Spleen (tissue), 11 donors: ENCODE measurements around the gene NEK5. TPM values are rescaled to one million over a fixed set of nuclear protein-coding genes. Genes with fewer than 3 reads are reported as not detected.
A peak's percentile ranks its signal among the peaks of the same experiment; 100 is the strongest.

Experiments
- DNase-seq: peaks from one replicate; pipeline ENCODE4 v3.0.0-alpha.2; 2020
- H3K27ac ChIP-seq, 8 donors: fragments of 200-600 bp; sonication (generic) in 7 of 8; 1 replicate in 4 of 8; 2 replicates in 4 of 8; pipeline versions ENCODE4 v1.5.0 to v1.8.0; 2016 to 2021; ENCODE audit warnings: inconsistent platforms in 4 of 8, mild to moderate bottlenecking in 4 of 8, moderate library complexity in 1 of 8
- H3K27me3 ChIP-seq, 7 donors: fragments of 200-600 bp; sonication (generic) in 6 of 7; replicated peaks in 1 of 7; 1 replicate in 4 of 7; 2 replicates in 3 of 7; pipeline versions ENCODE4 v1.5.0 to v1.8.0; 2016 to 2021; ENCODE audit warnings: inconsistent platforms in 3 of 7, mild to moderate bottlenecking in 1 of 7
- H3K36me3 ChIP-seq, 6 donors: fragments of 200-600 bp; sonication (generic) in 5 of 6; 1 replicate in 4 of 6; 2 replicates in 2 of 6; pipeline versions ENCODE4 v1.5.0 to v1.8.0; 2016 to 2021; ENCODE audit warnings: inconsistent platforms in 2 of 6
- H3K4me1 ChIP-seq, 6 donors: fragments of 200-600 bp; sonication (generic) in 5 of 6; 1 replicate in 3 of 6; 2 replicates in 3 of 6; pipeline versions ENCODE4 v1.5.0 to v1.8.0; 2016 to 2021; ENCODE audit warnings: inconsistent platforms in 3 of 6
- H3K4me3 ChIP-seq, 8 donors: fragments of 200-600 bp; sonication (generic) in 7 of 8; 1 replicate in 4 of 8; 2 replicates in 4 of 8; pipeline versions ENCODE4 v1.5.0 to v1.8.0; 2016 to 2021; ENCODE audit warnings: inconsistent platforms in 4 of 8, mild to moderate bottlenecking in 4 of 8, moderate library complexity in 2 of 8
- H3K9me3 ChIP-seq, 8 donors: fragments of 200-600 bp; sonication (generic) in 7 of 8; 1 replicate in 4 of 8; 2 replicates in 4 of 8; pipeline versions ENCODE4 v1.5.0 to v1.8.0; 2016 to 2021; ENCODE audit warnings: inconsistent platforms in 4 of 8
- POLR2A ChIP-seq, 3 donors: fragments of 450-650 bp; IDR thresholded peaks; one replicate each; pipeline ENCODE4 v1.5.1; 2017; ENCODE audit warnings: antibody characterized with exemption in 3 of 3, mild to moderate bottlenecking in 1 of 3
- POLR2AphosphoS5 ChIP-seq, 3 donors: sonication (generic); formaldehyde crosslinking; IDR thresholded peaks; one replicate each; pipeline ENCODE4 v1.5.1; 2017; ENCODE audit warnings: antibody characterized with exemption in 3 of 3
- WGBS, 5 donors: extraction: QIAGEN DNeasy Blood & Tissue Kit in 3 of 5; methylation state at CpG; one replicate each; pipeline versions ENCODE4 v1.1.5 to v1.1.7; 2013 to 2018; 5-methylcytosine and 5-hydroxymethylcytosine counted together
- intact Hi-C: fragments of 100-400 bp; cut with DNase I; formaldehyde crosslinking; loops from one replicate; pipeline ENCODE4 v1.15.0; 2023; ENCODE audit warnings: low total_unique reads
- polyA plus RNA-seq, 3 donors: library from polyadenylated mRNA; stranded (reverse); fragments of 200-250 nt; gene quantifications; one replicate each; pipeline ENCODE4 v1.2.1, GENCODE V29; 2013
- total RNA-seq, 7 donors: library from RNA; depleted of rRNA in 3 of 7; stranded (reverse); fragments of >200 nt in 3 of 7; fragmentation: NEBNext Ultra II Directional in 4 of 7; extraction: Animal tissue kit (Norgen Biotek cat#: 25700) in 4 of 7; gene quantifications; one replicate each; pipeline versions ENCODE4 v1.1.0 to v1.2.1, GENCODE V29; 2016 to 2021
- TF ChIP-seq, protein P1 (sequence below), 11 experiments: fragments of 200-600 bp in 7 of 11; fragments of 450-650 bp in 4 of 11; sonication (generic) in 4 of 11; IDR thresholded peaks in 8 of 11; conservative IDR thresholded peaks in 3 of 11; 1 replicate in 7 of 11; 2 replicates in 4 of 11; pipeline versions ENCODE4 v1.4.0 to v1.8.0; 2016 to 2021; ENCODE audit warnings: antibody characterized with exemption in 11 of 11, inconsistent platforms in 4 of 11, mild to moderate bottlenecking in 1 of 11
- donor health status: healthy with polysubstance abuse.
- donor health status: DM: no; HTN: no; CAD: no; lungs with moderate emphysema.
- donor health status: DM: no; HTN: no; CAD: no.
- donor health status: Bipolar disorder and iron deficiency.
- donor health status: healthy.
- donor health status: DM: no; HTN: no; CAD: no.
- donor health status: DM: yes; HTN: yes; CAD: no.

NEK5 gene
- total and polyA plus RNA-seq, 10 donors: 0.04 to 0.30 (median 0.10) TPM; not detected in 4

DNA sequence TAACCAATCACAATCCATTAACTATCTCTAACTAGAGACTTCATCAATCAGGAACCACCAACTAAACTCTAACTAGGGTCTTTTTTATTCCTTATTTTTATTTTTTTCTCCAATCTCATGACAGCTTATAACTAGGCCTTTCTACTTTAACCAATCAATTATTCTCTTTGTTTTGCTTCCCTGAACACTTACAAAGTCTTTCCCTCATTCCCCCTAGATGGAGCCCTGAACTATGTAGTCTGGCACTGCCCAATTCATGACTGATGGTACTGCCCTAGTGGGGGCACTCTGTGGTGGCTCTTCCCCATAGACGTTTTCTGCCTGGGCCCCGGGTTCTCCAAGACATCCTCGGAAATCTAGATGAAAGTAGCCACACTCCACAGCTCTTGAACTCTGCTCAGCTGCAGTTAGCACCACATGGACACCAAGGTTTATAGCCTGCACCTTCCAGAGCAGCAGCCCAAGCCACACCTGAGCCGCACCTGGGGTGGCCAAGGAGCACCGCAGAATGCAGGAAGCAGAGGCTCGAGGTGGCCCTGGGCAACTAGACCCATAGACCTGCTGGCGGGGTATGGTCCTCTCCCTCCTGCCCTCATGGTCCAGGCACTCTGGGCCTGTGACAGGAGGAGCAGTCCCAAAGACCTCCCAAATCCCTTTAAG lies 124.2 kb downstream of the NEK5 start:
- no peaks in the 10 kb centered on the region for H3K4me1 ChIP-seq
- H3K27me3 ChIP-seq: peaks cover 0 to 10% (median 0%) of the 10 kb centered on the region in 7 donors
- 81 to 84% (median 82%) methylated on average over 7 of the region's 7 CpGs for WGBS, 5 donors
- no peak overlapping the region for H3K27ac ChIP-seq
- H3K9me3 ChIP-seq: no peaks in the 10 kb centered on the region
- no peak for DNase-seq
- TF ChIP-seq, protein P1, sequence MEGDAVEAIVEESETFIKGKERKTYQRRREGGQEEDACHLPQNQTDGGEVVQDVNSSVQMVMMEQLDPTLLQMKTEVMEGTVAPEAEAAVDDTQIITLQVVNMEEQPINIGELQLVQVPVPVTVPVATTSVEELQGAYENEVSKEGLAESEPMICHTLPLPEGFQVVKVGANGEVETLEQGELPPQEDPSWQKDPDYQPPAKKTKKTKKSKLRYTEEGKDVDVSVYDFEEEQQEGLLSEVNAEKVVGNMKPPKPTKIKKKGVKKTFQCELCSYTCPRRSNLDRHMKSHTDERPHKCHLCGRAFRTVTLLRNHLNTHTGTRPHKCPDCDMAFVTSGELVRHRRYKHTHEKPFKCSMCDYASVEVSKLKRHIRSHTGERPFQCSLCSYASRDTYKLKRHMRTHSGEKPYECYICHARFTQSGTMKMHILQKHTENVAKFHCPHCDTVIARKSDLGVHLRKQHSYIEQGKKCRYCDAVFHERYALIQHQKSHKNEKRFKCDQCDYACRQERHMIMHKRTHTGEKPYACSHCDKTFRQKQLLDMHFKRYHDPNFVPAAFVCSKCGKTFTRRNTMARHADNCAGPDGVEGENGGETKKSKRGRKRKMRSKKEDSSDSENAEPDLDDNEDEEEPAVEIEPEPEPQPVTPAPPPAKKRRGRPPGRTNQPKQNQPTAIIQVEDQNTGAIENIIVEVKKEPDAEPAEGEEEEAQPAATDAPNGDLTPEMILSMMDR (IDR thresholded peaks at IDR 0.05 in 8 of 11, conservative IDR thresholded peaks at IDR 0.05 in 3 of 11): no peak
- TF ChIP-seq POLR2AphosphoS5 (IDR thresholded peaks at IDR 0.05): no peak
- TF ChIP-seq POLR2A (IDR thresholded peaks at IDR 0.05): no peak
- intact Hi-C loops: loop anchor here (10.0 kb wide), 1 partner anchor 120 kb away; the partner anchor contains the start of gene NEK5
- no peaks in the 10 kb centered on the region for H3K36me3 ChIP-seq
- no peak overlapping the region for H3K4me3 ChIP-seq

DNA sequence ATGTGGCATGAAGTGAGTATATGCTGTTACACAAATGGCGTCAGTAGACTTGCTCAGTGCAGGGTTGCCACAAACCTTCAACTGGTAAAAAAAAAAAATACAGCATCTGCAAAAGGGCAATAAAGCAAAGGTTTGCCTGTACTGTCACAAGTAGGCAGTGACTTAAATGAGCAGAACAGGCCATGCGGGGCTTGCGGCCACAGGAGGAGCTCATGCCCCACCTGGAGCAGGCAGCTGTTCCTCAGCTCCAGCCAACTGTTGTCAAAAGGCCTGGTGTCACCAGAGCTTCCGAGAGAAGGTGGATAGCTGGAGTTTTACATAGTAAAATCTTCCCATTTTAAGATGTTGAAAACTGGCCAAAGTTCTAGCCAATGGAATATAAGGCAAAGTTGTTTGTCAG lies 125.3 kb downstream of the NEK5 start:
- Histone ChIP-seq H3K4me1 (no peaks in the 10 kb centered on the region), H3K27ac (no peak overlapping the region), H3K9me3 (no peaks in the 10 kb centered on the region), H3K4me3 (no peak overlapping the region), H3K36me3 (no peaks in the 10 kb centered on the region), H3K27me3 (peaks cover 0 to 6% (median 0%) of the 10 kb centered on the region in 7 donors)
- intact Hi-C loops: loop anchor here (10.0 kb wide), 1 partner anchor 121 kb away; the partner anchor contains the start of gene NEK5
- TF ChIP-seq POLR2AphosphoS5 (IDR thresholded peaks at IDR 0.05) (no peak), POLR2A (IDR thresholded peaks at IDR 0.05) (no peak)
- TF ChIP-seq, protein P1 (IDR thresholded peaks at IDR 0.05 in 8 of 11, conservative IDR thresholded peaks at IDR 0.05 in 3 of 11): no peak
- 86 to 91% (median 89%) methylated on average over 4 of the region's 4 CpGs for WGBS, 5 donors
- no peak for DNase-seq

DNA sequence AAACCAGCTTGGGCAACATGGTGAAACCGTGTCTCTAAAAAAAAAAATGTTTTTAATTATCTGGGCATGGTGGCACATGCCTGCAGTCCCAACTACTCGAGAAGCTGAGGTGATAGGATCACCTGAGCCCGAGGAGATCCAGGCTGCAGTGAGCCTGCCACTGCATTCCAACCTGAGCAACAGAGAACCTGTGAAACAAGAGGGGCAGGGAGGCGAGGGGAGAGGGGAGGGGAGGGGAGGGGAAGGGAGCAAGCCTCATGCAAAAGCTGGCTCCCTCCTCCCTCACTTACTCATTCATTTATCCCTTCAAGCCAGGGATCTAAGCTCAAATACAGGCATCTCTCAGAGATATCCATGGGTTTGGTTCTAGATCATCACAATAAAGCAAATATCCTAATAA lies 126.5 kb downstream of the NEK5 start:
- intact Hi-C loops: loop anchor here (10.0 kb wide), 1 partner anchor 122 kb away; the partner anchor contains the start of gene NEK5
- no peak for TF ChIP-seq POLR2AphosphoS5 (IDR thresholded peaks at IDR 0.05)
- TF ChIP-seq, protein P1 (IDR thresholded peaks at IDR 0.05 in 8 of 11, conservative IDR thresholded peaks at IDR 0.05 in 3 of 11): no peak
- no peak for TF ChIP-seq POLR2A (IDR thresholded peaks at IDR 0.05)
- no peak overlapping the region for H3K4me3 ChIP-seq
- H3K27me3 ChIP-seq: peaks cover 0 to 6% (median 0%) of the 10 kb centered on the region in 7 donors
- H3K4me1 ChIP-seq: no peaks in the 10 kb centered on the region
- H3K27ac ChIP-seq: no peak overlapping the region
- no peak for DNase-seq
- H3K9me3 ChIP-seq: no peaks in the 10 kb centered on the region
- WGBS, 5 donors: 72 to 86% (median 79%) methylated on average over 3 to 4 of the region's 4 CpGs
- H3K36me3 ChIP-seq: no peaks in the 10 kb centered on the region

DNA sequence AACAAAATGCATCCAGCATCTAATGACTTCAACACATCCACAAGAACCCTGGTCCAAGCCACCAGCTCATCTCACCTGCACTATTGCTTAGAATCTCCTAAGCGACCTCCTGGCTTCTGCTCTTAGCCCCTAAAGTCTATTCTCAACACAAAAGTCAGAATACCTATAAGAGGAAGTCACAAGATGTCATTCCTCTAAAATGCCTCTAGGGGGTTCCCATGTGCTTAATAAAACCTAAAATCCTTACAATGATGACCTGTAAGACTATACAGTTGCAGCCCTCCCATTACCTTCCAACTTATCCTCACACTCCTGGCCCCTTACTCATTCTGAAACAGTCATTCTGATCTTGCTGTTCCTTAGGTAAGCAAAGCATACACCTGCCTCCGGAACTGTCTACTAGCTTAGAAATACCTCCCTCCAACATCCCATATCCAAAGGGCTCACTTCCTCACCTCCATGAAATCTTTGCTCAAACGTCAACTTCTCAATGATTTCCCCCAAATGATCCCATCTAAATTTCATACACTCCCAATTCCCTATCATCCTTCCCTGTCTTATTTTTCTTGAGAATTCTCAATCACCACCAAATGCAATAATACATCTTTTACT lies 127.6 kb downstream of the NEK5 start:
- WGBS, 5 donors: 45 to 50% (median 49%) methylated on average over 3 of the region's 3 CpGs
- Histone ChIP-seq H3K4me3 (no peak overlapping the region), H3K27ac (no peak overlapping the region), H3K36me3 (no peaks in the 10 kb centered on the region), H3K4me1 (peaks cover 0 to under 1% (median 0%) of the 10 kb centered on the region in 6 donors), H3K9me3 (no peaks in the 10 kb centered on the region), H3K27me3 (peaks cover 0 to 6% (median 0%) of the 10 kb centered on the region in 7 donors)
- TF ChIP-seq, protein P1 (IDR thresholded peaks at IDR 0.05 in 8 of 11, conservative IDR thresholded peaks at IDR 0.05 in 3 of 11): peak; percentile 37 to 80 (median 72)
- no peak for TF ChIP-seq POLR2AphosphoS5 (IDR thresholded peaks at IDR 0.05)
- DNase-seq: no peak
- intact Hi-C loops: loop anchor here (10.0 kb wide), 1 partner anchor 124 kb away; the partner anchor contains the start of gene NEK5
